Naive thymus-derived CD4-positive, alpha-beta T cell (primary cell): ENCODE results near the gene ATF7IP. TPM values are rescaled to one million over a fixed set of nuclear protein-coding genes. Genes with fewer than 3 reads are reported as not detected.

Experiments
- ATAC-seq: fragments of 150-1000 bp; cut with Tn5 transposase; 2 replicates; pipeline ENCODE4 v1.10.0; 2021; ENCODE audit warnings: mild to moderate bottlenecking, moderate library complexity
- CTCF ChIA-PET: fragments of 350-600 bp; sonication (Branson Sonifier 250); formaldehyde crosslinking; loops from one replicate; lab custom pipeline; 2021; ENCODE audit warnings: antibody characterized with exemption; lab: Charles Lee
- POLR2A ChIA-PET: fragments of 350-600 bp; sonication (Branson Sonifier 250); formaldehyde crosslinking; loops from one replicate; lab custom pipeline; 2021; ENCODE audit warnings: antibody characterized with exemption, inconsistent platforms; lab: Charles Lee
- DNase-seq, 9 donors: peaks; one replicate each; pipeline versions ENCODE4 v3.0.0 to v3.0.0-alpha.2; 2020 to 2022; ENCODE audit warnings: mixed read lengths in 1 of 9
- H3K27ac ChIP-seq: one replicate; pipeline ENCODE4 v1.7.0; 2013; ENCODE audit warnings: mild to moderate bottlenecking, low read depth, low read length, moderate library complexity
- H3K27me3 ChIP-seq, 2 donors: one replicate each; pipeline ENCODE4 v1.7.0; 2013; ENCODE audit warnings: low read length in 2 of 2, mild to moderate bottlenecking in 2 of 2, moderate library complexity in 2 of 2; ENCODE audit not compliant: control insufficient read depth in 2 of 2, insufficient read depth in 2 of 2
- H3K36me3 ChIP-seq, 3 experiments: 1 replicate in 2 of 3; 2 replicates in 1 of 3; pipeline ENCODE4 v1.7.0; 2013; ENCODE audit warnings: low read length in 3 of 3, mild to moderate bottlenecking in 3 of 3, moderate library complexity in 1 of 3; ENCODE audit not compliant: insufficient read depth in 3 of 3, control insufficient read depth in 2 of 3
- H3K4me1 ChIP-seq, 2 donors: one replicate each; pipeline ENCODE4 v1.7.0; 2013; ENCODE audit warnings: low read length in 2 of 2, mild to moderate bottlenecking in 2 of 2, moderate library complexity in 1 of 2; ENCODE audit not compliant: control insufficient read depth in 2 of 2, insufficient read depth in 2 of 2
- H3K4me3 ChIP-seq: 2 replicates; pipeline ENCODE4 v1.7.0; 2013; ENCODE audit warnings: mild to moderate bottlenecking, low read length
- H3K9me3 ChIP-seq, 3 experiments: 1 replicate in 2 of 3; 2 replicates in 1 of 3; pipeline ENCODE4 v1.7.0; 2013; ENCODE audit warnings: low read length in 3 of 3; ENCODE audit not compliant: control insufficient read depth in 2 of 3
- H3K27ac Mint-ChIP-seq, 9 donors: one replicate each; pipeline ENCODE4 v1.8.0; 2020 to 2022; ENCODE audit warnings: mixed read lengths in 9 of 9, mild to moderate bottlenecking in 8 of 9, moderate library complexity in 5 of 9, inconsistent platforms in 2 of 9
- H3K27me3 Mint-ChIP-seq, 5 donors: one replicate each; pipeline ENCODE4 v1.8.0; 2021 to 2022; ENCODE audit warnings: mixed read lengths in 5 of 5, mild to moderate bottlenecking in 1 of 5
- H3K36me3 Mint-ChIP-seq, 5 donors: one replicate each; pipeline ENCODE4 v1.8.0; 2020 to 2022; ENCODE audit warnings: mixed read lengths in 5 of 5, mild to moderate bottlenecking in 3 of 5, inconsistent platforms in 1 of 5
- H3K4me1 Mint-ChIP-seq, 7 donors: one replicate each; pipeline ENCODE4 v1.8.0; 2020 to 2022; ENCODE audit warnings: mixed read lengths in 7 of 7, mild to moderate bottlenecking in 3 of 7, inconsistent platforms in 1 of 7
- H3K4me3 Mint-ChIP-seq, 10 donors: one replicate each; pipeline ENCODE4 v1.8.0; 2020 to 2022; ENCODE audit warnings: mild to moderate bottlenecking in 10 of 10, mixed read lengths in 10 of 10, moderate library complexity in 6 of 10, inconsistent platforms in 2 of 10
- H3K9me3 Mint-ChIP-seq, 11 donors: one replicate each; pipeline ENCODE4 v1.8.0; 2020 to 2022; ENCODE audit warnings: mixed read lengths in 11 of 11, mild to moderate bottlenecking in 4 of 11, inconsistent platforms in 1 of 11, moderate library complexity in 1 of 11
- intact Hi-C, 2 donors: fragments of 100-400 bp; cut with micrococcal nuclease; formaldehyde crosslinking; loops; one replicate each; pipeline ENCODE4 v1.15.1; 2023
- polyA plus RNA-seq, 2 donors: library from polyadenylated mRNA; unstranded; fragments of 300-500 nt; fragmentation: Illumina TruSeq; gene quantifications; one replicate each; pipeline ENCODE4 v1.2.3, GENCODE V29; 2021
- total RNA-seq, 6 experiments: library from RNA in 5 of 6; stranded (reverse) in 5 of 6; gene quantifications; 1 replicate in 5 of 6; 2 replicates in 1 of 6; pipeline ENCODE4 v1.2.3 and lab custom pipeline; 2021 to 2026

Gene ATF7IP
- total and polyA plus RNA-seq, 7 experiments from 2014 or later: 92.7 to 181 (median 134) TPM

GRCh38 chr12:14482361-14482760 is 116.9 kb downstream of the ATF7IP start:
- CTCF ChIA-PET: interaction anchor here (0.5 kb wide), 1 partner anchor 225 kb away, joined by 5 read pairs; no protein-coding TSS in a partner anchor
- H3K27ac ChIP-seq: no peak overlapping the region
- POLR2A ChIA-PET: no interaction called here
- intact Hi-C loops: no loop called here
- H3K4me1 ChIP-seq: peaks cover 0 to 3% of the 10 kb centered on the region in 2 donors
- Mint-ChIP-seq H3K36me3 (peaks cover 18 to 84% (median 61%) of the 10 kb centered on the region in 5 donors), H3K9me3 (peaks cover 0 to 2% (median 0%) of the 10 kb centered on the region in 11 donors), H3K4me3 (no peak overlapping the region), H3K27ac (peak overlapping the region in 3 of 9 donors; percentile 1 to 34 (median 3)), H3K27me3 (no peaks in the 10 kb centered on the region), H3K4me1 (peaks cover 0 to 5% (median 1%) of the 10 kb centered on the region in 7 donors)
- no peaks in the 10 kb centered on the region for H3K9me3 ChIP-seq
- H3K27me3 ChIP-seq: no peaks in the 10 kb centered on the region
- no peak overlapping the region for H3K4me3 ChIP-seq
- peaks cover 24 to 81% (median 37%) of the 10 kb centered on the region in 3 experiments for H3K36me3 ChIP-seq
- no peak for DNase-seq
- ATAC-seq: no peak

- Histone ChIP-seq H3K9me3 (no peaks in the 10 kb centered on the region), H3K4me1 (peaks cover 0 to 3% of the 10 kb centered on the region in 2 donors), H3K36me3 (peaks cover 26 to 86% (median 37%) of the 10 kb centered on the region in 3 experiments), H3K4me3 (no peak overlapping the region), H3K27me3 (no peaks in the 10 kb centered on the region), H3K27ac (no peak overlapping the region)
- Mint-ChIP-seq H3K4me1 (peaks cover 0 to 4% (median 0%) of the 10 kb centered on the region in 7 donors), H3K36me3 (peaks cover 18 to 86% (median 62%) of the 10 kb centered on the region in 5 donors), H3K9me3 (peaks cover 0 to 2% (median 0%) of the 10 kb centered on the region in 11 donors), H3K4me3 (no peak overlapping the region), H3K27ac (peak overlapping the region in 2 of 9 donors; percentile 3 to 49), H3K27me3 (no peaks in the 10 kb centered on the region)
- intact Hi-C loops: no loop called here
- DNase-seq: no peak
- no peak for ATAC-seq
- CTCF ChIA-PET: no interaction called here
- POLR2A ChIA-PET: no interaction called here
These were observed 117.4 kb downstream of the ATF7IP start for GRCh38 chr12:14482886-14483285.

- Histone ChIP-seq H3K4me3 (no peak overlapping the region), H3K27ac (no peak overlapping the region), H3K27me3 (no peaks in the 10 kb centered on the region), H3K9me3 (no peaks in the 10 kb centered on the region), H3K4me1 (no peaks in the 10 kb centered on the region), H3K36me3 (peaks cover 13 to 79% (median 35%) of the 10 kb centered on the region in 3 experiments)
- H3K36me3 Mint-ChIP-seq: peaks cover 27 to 85% (median 70%) of the 10 kb centered on the region in 5 donors
- peaks cover 0 to 2% (median 0%) of the 10 kb centered on the region in 11 donors for H3K9me3 Mint-ChIP-seq
- H3K4me3 Mint-ChIP-seq: no peak overlapping the region
- DNase-seq (no peak), ATAC-seq (no peak)
- H3K27me3 Mint-ChIP-seq: no peaks in the 10 kb centered on the region
- intact Hi-C loops: no loop called here
- CTCF ChIA-PET: no interaction called here
- peaks cover 0 to 6% (median 2%) of the 10 kb centered on the region in 7 donors for H3K4me1 Mint-ChIP-seq
- H3K27ac Mint-ChIP-seq: peak overlapping the region in 4 of 9 donors; percentile 12 to 68 (median 27)
- POLR2A ChIA-PET: no interaction called here
These were observed 129.8 kb downstream of the ATF7IP start for GRCh38 chr12:14495326-14495725.

DNA sequence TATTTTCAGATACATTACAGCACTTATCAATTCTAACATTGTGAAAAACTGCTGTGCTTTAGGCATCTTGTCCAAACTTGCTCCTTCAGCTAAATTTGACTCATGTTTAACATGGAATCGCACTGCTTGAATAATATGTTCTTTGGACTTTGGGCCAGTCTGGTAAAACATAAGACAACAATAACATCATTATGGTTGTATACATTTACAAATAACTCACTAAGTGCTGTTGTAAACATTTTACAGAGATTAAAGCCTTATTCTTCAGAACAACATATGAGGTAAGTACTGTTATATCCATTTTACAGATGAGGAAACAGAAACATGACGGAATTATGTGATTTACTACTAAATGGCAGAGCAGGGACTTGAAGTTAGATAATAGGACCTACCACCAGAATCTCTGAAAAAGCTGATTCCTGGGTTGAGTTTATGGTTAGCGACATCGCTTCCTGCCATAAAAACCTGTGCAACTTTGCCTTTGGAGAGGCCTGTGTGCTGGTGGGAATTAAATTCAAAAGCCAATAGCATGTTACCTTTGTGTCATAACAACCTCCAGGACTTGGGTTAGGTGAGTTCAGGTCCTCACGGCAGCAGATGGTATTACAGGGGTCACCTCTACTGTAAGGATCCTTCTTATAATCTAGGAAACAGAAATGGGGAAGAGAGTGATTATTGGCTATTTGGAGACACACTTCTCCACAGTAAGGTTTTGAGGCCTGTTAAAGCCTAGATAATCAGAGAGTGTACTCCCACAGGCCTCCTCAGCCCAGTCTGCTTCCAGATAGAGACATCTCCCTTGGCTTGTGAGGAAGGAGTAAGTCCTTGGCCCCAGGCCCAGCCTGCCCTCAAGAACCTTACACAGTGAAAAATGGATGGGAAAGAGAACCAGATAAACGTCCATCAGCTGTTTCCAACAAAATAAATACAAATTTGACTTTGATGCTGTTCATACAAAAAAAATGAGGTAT is 140.4 kb downstream of the ATF7IP start:
- ATAC-seq (no peak), DNase-seq (no peak)
- H3K36me3 Mint-ChIP-seq: peaks cover 0 to 21% (median 16%) of the 10 kb centered on the region in 5 donors
- Histone ChIP-seq H3K4me3 (no peak overlapping the region), H3K36me3 (peaks cover 0 to 7% (median 3%) of the 10 kb centered on the region in 3 experiments), H3K4me1 (no peaks in the 10 kb centered on the region), H3K27me3 (no peaks in the 10 kb centered on the region), H3K9me3 (no peaks in the 10 kb centered on the region), H3K27ac (no peak overlapping the region)
- CTCF ChIA-PET: interaction anchor here (1.0 kb wide), 1 partner anchor 267 kb away, joined by 4 read pairs; no protein-coding TSS in a partner anchor
- intact Hi-C loops: loop anchor here in 1 of 2 donors (5.0 kb wide), 1 partner anchor 269 kb away; no protein-coding TSS in a partner anchor
- no peaks in the 10 kb centered on the region for H3K27me3 Mint-ChIP-seq
- no peak overlapping the region for H3K4me3 Mint-ChIP-seq
- H3K27ac Mint-ChIP-seq: peak overlapping the region in 3 of 9 donors; percentile 0 to 72 (median 28)
- POLR2A ChIA-PET: no interaction called here
- peaks cover 0 to 7% (median 0%) of the 10 kb centered on the region in 7 donors for H3K4me1 Mint-ChIP-seq
- H3K9me3 Mint-ChIP-seq: peaks cover 0 to 4% (median 0%) of the 10 kb centered on the region in 11 donors

DNA sequence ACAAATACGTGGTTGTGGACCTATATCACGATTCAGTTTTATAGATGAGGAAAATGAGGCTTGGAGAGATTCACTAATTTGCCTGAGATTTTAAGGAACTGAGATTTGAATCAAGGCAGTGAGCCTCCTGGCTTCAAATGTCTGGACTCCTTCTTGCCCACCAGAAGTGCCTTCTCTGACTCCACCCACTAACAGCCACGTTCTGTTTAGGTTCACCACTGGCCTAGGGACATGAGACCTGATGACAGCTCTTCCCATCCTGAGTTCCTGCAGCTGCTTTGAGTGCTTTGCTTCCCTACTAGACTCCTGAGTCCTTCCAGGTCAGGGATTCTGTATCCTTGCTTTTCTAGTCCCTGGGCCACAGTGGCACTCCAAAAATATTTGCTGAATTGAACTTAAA is 145.1 kb downstream of the ATF7IP start:
- Histone ChIP-seq H3K4me3 (no peak overlapping the region), H3K9me3 (no peaks in the 10 kb centered on the region), H3K27ac (no peak overlapping the region), H3K36me3 (no peaks in the 10 kb centered on the region), H3K27me3 (no peaks in the 10 kb centered on the region), H3K4me1 (no peaks in the 10 kb centered on the region)
- ChIA-PET POLR2A (no interaction called here), CTCF (no interaction called here)
- H3K4me1 Mint-ChIP-seq: peaks cover 0 to 5% (median 0%) of the 10 kb centered on the region in 7 donors
- no peak overlapping the region for H3K27ac Mint-ChIP-seq
- H3K9me3 Mint-ChIP-seq: peaks cover 0 to 4% (median 0%) of the 10 kb centered on the region in 11 donors
- intact Hi-C loops: no loop called here
- no peak overlapping the region for H3K4me3 Mint-ChIP-seq
- peaks cover 0 to 2% (median 0%) of the 10 kb centered on the region in 5 donors for H3K36me3 Mint-ChIP-seq
- DNase-seq (no peak), ATAC-seq (no peak)
- H3K27me3 Mint-ChIP-seq: peaks cover 0 to 4% (median 0%) of the 10 kb centered on the region in 5 donors

DNA sequence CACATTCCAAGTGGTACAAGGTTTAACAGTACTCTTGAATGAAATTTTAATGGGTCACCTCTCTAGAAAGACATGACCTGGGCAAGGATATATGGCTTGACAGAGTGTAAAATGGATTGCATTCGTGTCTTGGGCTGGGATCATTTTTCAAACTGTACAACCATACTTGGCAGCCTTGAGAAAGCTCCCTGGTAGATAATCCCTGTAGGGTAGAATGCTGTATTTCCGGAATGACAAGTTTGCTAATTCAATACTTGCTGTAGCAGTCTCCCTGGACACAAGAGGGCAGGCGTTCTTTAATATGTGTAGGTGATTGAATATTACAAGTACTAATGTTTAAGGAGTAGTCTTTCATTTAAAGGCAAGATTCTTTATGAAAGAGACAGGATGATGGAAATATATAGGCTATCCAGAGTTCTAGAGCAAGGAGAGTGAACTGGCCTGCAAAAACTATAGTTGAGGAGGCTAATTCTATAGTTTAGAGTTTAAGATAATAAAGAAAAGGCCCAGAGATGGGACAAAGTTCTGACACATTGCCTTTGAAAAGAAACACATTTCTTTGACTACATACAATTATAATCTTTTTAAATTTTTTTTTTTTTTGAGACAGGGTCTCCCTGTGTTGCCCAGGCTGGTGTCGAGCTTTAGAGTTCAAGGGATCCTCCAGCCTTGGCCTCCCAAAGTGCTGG is 148.8 kb downstream of the ATF7IP start:
- ChIA-PET POLR2A (no interaction called here), CTCF (no interaction called here)
- H3K4me3 Mint-ChIP-seq: no peak overlapping the region
- H3K27me3 ChIP-seq: no peaks in the 10 kb centered on the region
- H3K4me1 ChIP-seq: no peaks in the 10 kb centered on the region
- peak; percentile 26 for ATAC-seq
- peaks cover 0 to 12% (median 9%) of the 10 kb centered on the region in 5 donors for H3K27me3 Mint-ChIP-seq
- peaks cover 0 to 4% (median 2%) of the 10 kb centered on the region in 11 donors for H3K9me3 Mint-ChIP-seq
- H3K27ac ChIP-seq: no peak overlapping the region
- H3K4me1 Mint-ChIP-seq: no peaks in the 10 kb centered on the region
- DNase-seq: no peak
- no peak overlapping the region for H3K27ac Mint-ChIP-seq
- intact Hi-C loops: no loop called here
- H3K9me3 ChIP-seq: no peaks in the 10 kb centered on the region
- no peaks in the 10 kb centered on the region for H3K36me3 ChIP-seq
- no peak overlapping the region for H3K4me3 ChIP-seq
- no peaks in the 10 kb centered on the region for H3K36me3 Mint-ChIP-seq
